Endothelial cell of umbilical vein (primary cell): Measurements from ENCODE around the gene ATXN7L1. TPM values are rescaled to one million over a fixed set of nuclear protein-coding genes. Genes with fewer than 3 reads are reported as not detected.

Source experiments
- BruUV-seq: library from RNA; stranded (reverse); fragments of 400-500 nt; replicated peaks from 2 replicates; lab custom pipeline; 2021; lab: Mats Ljungman, UMichigan
- CTCF ChIA-PET: fragments of 300-600, 350-600 bp; sonication (Branson Sonifier 250); formaldehyde crosslinking; loops from one replicate; lab custom pipeline; 2021; ENCODE audit warnings: antibody characterized with exemption, inconsistent platforms; lab: Charles Lee
- POLR2A ChIA-PET: fragments of 300-600, 350-600 bp; sonication (Branson Sonifier 250); formaldehyde crosslinking; loops from one replicate; lab custom pipeline; 2021; ENCODE audit warnings: antibody characterized with exemption, inconsistent platforms; lab: Charles Lee
- DNase-seq: peaks from one replicate; pipeline ENCODE4 v3.0.0-alpha.2; 2011; ENCODE audit warnings: low read depth, low spot score
- FAIRE-seq: peaks from 2 replicates; lab custom pipeline; 2011; peaks lifted over from hg19 to GRCh38; lab: Jason Lieb, UNC
- H2AFZ ChIP-seq: 2 replicates; pipeline ENCODE4 v1.6.0; 2012; ENCODE audit warnings: low read depth, low read length, control low read depth, inconsistent platforms
- H3K27ac ChIP-seq: 2 replicates; pipeline ENCODE4 v1.5.1; 2011; ENCODE audit warnings: low read depth, mild to moderate bottlenecking, control low read depth, low read length, moderate library complexity; ENCODE audit not compliant: insufficient read depth
- H3K27me3 ChIP-seq, 2 experiments: 2 replicates each; pipeline versions ENCODE4 v1.6.0 to v1.6.1; 2011; ENCODE audit warnings: low read length in 2 of 2, mixed read lengths in 1 of 2; ENCODE audit not compliant: control insufficient read depth in 2 of 2, insufficient read depth in 2 of 2
- H3K36me3 ChIP-seq, 2 experiments: 2 replicates in 1 of 2; 3 replicates in 1 of 2; pipeline ENCODE4 v1.5.1; 2011; ENCODE audit warnings: low read length in 2 of 2, mild to moderate bottlenecking in 1 of 2, moderate library complexity in 1 of 2; ENCODE audit not compliant: control insufficient read depth in 2 of 2, insufficient read depth in 2 of 2; ENCODE audit errors: extremely low read depth in 1 of 2
- H3K4me1 ChIP-seq: 3 replicates; pipeline ENCODE4 v1.5.1; 2011; ENCODE audit warnings: mild to moderate bottlenecking, low read length; ENCODE audit not compliant: control insufficient read depth, insufficient read depth; ENCODE audit errors: extremely low read depth
- H3K4me2 ChIP-seq: 2 replicates; pipeline ENCODE4 v1.6.1; 2011; ENCODE audit warnings: low read length, control low read depth, mixed read lengths; ENCODE audit not compliant: insufficient read depth
- H3K4me3 ChIP-seq, 3 experiments: fragments of 200-600 bp in 1 of 3; sonication (generic), shearing (Covaris generic) in 1 of 3; replicated peaks in 1 of 3; 2 replicates each; pipeline ENCODE4 v1.5.1; 2011 to 2016; ENCODE audit warnings: control low read depth in 3 of 3, low read length in 3 of 3, mild to moderate bottlenecking in 2 of 3, inconsistent platforms in 1 of 3, low read depth in 1 of 3, moderate library complexity in 1 of 3; ENCODE audit not compliant: insufficient read depth in 1 of 3
- H3K79me2 ChIP-seq: 2 replicates; pipeline ENCODE4 v1.6.0; 2012; ENCODE audit warnings: low read length, inconsistent platforms; ENCODE audit not compliant: control insufficient read depth, insufficient read depth
- H3K9ac ChIP-seq: replicated peaks from 2 replicates; pipeline ENCODE3; 2011; ENCODE audit warnings: low read length, control low read depth; ENCODE audit not compliant: insufficient read depth; ENCODE audit errors: extremely low read depth
- H3K9me1 ChIP-seq: replicated peaks from 3 replicates; pipeline ENCODE4 v1.6.0; 2011; ENCODE audit warnings: mild to moderate bottlenecking, low read length; ENCODE audit not compliant: control insufficient read depth, insufficient read depth; ENCODE audit errors: extremely low read depth
- H3K9me3 ChIP-seq: replicated peaks from 2 replicates; pipeline ENCODE4 v1.5.1; 2012; ENCODE audit warnings: low read length, inconsistent platforms; ENCODE audit not compliant: control insufficient read depth, insufficient read depth
- H4K20me1 ChIP-seq: replicated peaks from 2 replicates; pipeline ENCODE3; 2011; ENCODE audit warnings: mild to moderate bottlenecking, low read length; ENCODE audit not compliant: control insufficient read depth, insufficient read depth; ENCODE audit errors: extremely low read depth
- CTCF ChIP-seq, 2 donors: IDR thresholded peaks; 1 replicate in 1 of 2; 2 replicates in 1 of 2; pipeline ENCODE4 v1.5.1; 2011; ENCODE audit warnings: low read length in 2 of 2, mild to moderate bottlenecking in 2 of 2, moderate library complexity in 2 of 2, control low read depth in 1 of 2, inconsistent platforms in 1 of 2, low read depth in 1 of 2; ENCODE audit not compliant: insufficient read depth in 1 of 2; ENCODE audit errors: extremely low read depth in 1 of 2
- EZH2 ChIP-seq: IDR thresholded peaks from 2 replicates; pipeline ENCODE4 v1.6.1; 2012; ENCODE audit warnings: borderline replicate concordance, low read depth, mild to moderate bottlenecking, moderate library complexity, low read length, inconsistent platforms; ENCODE audit not compliant: severe bottlenecking
- FOS ChIP-seq: IDR thresholded peaks from 2 replicates; pipeline ENCODE4 v1.6.1; 2011; ENCODE audit warnings: mild to moderate bottlenecking, low read length, moderate library complexity, borderline replicate concordance; ENCODE audit not compliant: insufficient read depth
- JUN ChIP-seq: IDR thresholded peaks from 2 replicates; pipeline ENCODE4 v1.6.1; 2011; ENCODE audit warnings: borderline replicate concordance, low read depth; ENCODE audit not compliant: insufficient read length, insufficient read depth
- MAX ChIP-seq: IDR thresholded peaks from 2 replicates; pipeline ENCODE4 v1.6.1; 2011; ENCODE audit not compliant: insufficient read depth, insufficient read length
- MYC ChIP-seq: IDR thresholded peaks from one replicate; pipeline ENCODE4 v1.6.1; 2011; ENCODE audit warnings: mild to moderate bottlenecking, low read depth, low read length
- POLR2A ChIP-seq: IDR thresholded peaks from 2 replicates; pipeline ENCODE4 v1.6.1; 2012; ENCODE audit warnings: low read depth, mild to moderate bottlenecking, control low read depth, low read length
- POLR2AphosphoS5 ChIP-seq: IDR thresholded peaks from 2 replicates; pipeline ENCODE4 v1.6.1; 2012; ENCODE audit warnings: low read depth, mild to moderate bottlenecking, control low read depth, low read length, moderate library complexity; ENCODE audit not compliant: insufficient read depth
- dilution Hi-C: fragments of 300-500 bp; cut with MboI; formaldehyde crosslinking; loops from one replicate; pipeline ENCODE4 v1.15.0; 2019; ENCODE audit warnings: low sequenced_read_pairs; ENCODE audit not compliant: extremely low pct_ligation_motif_present
- intact Hi-C: fragments of 100-400 bp; cut with micrococcal nuclease; formaldehyde crosslinking; loops from one replicate; pipeline ENCODE4 v1.10.0; 2022
- polyA plus RNA-seq, 4 experiments: library from polyadenylated mRNA; depleted of rRNA in 3 of 4; stranded (reverse) in 3 of 4; unstranded in 1 of 4; fragments of >200 nt; gene quantifications; 2 replicates each; pipeline versions ENCODE4 v1.2.1 to v1.2.3, GENCODE V29; 2011 to 2012; ENCODE audit warnings: missing spikeins in 1 of 4
- total RNA-seq: library from RNA; stranded (reverse); gene quantifications from 2 replicates; pipeline ENCODE4 v1.2.3, GENCODE V29; 2021

ATXN7L1 gene
- total and polyA plus RNA-seq, 2 donors (not counting 3 experiments of a cell fraction or from before 2014, with no cell fraction given) = 4.6 to 15.6 TPM

GRCh38 chr7:105756367-105756766, 120.0 kb downstream of the ATXN7L1 start:
- no peaks in the 10 kb centered on the region for H3K27me3 ChIP-seq

More at GRCh38 chr7:105756367-105756766, 120.0 kb downstream of the ATXN7L1 start:
- Histone ChIP-seq H3K79me2 (no peaks in the 10 kb centered on the region), H3K36me3 (no peaks in the 10 kb centered on the region), H2AFZ (no peak overlapping the region), H4K20me1 (no peaks in the 10 kb centered on the region), H3K4me3 (no peak overlapping the region), H3K27ac (no peak overlapping the region), H3K9me3 (no peaks in the 10 kb centered on the region), H3K4me2 (no peak overlapping the region), H3K9me1 (no peaks in the 10 kb centered on the region), H3K4me1 (no peaks in the 10 kb centered on the region), H3K9ac (no peak overlapping the region)
- ChIA-PET CTCF (interaction anchor here (1.3 kb wide), 1 partner anchor 99 kb away, joined by 4 read pairs; no protein-coding TSS in a partner anchor), POLR2A (no interaction called here)
- no peak for DNase-seq
- no peak for FAIRE-seq
- intact Hi-C loops = no loop called here
- BruUV-seq = no TSS peak
- dilution Hi-C loops = loop anchor here (25.0 kb wide), 1 partner anchor 256 kb away; no protein-coding TSS in a partner anchor
- TF ChIP-seq FOS (no peak), MAX (no peak), CTCF (IDR thresholded peaks at IDR 0.05; ENCODE audit: extremely low read depth in 1 of 2, insufficient read depth in 1 of 2, low read depth in 1 of 2, low read length in 2 of 2) (no peak), POLR2A (no peak), MYC (no peak), JUN (no peak), EZH2 (no peak), POLR2AphosphoS5 (no peak)
